ENCODE measurements around the gene C10orf105. TPM values are rescaled to one million over a fixed set of nuclear protein-coding genes. Genes with fewer than 3 reads are reported as not detected.

The C10orf105 gene
- total RNA-seq, 1 experiment from 2014 or later: not detected

GRCh38 chr10:71715860-71716259 is 3.7 kb downstream of the C10orf105 start:
- peaks cover 10% of the 10 kb centered on the region for H3K27me3 Mint-ChIP-seq (ENCODE audit: unreplicated experiment)
- no TSS peak for BruUV-seq (replicated peaks)
- TF ChIP-seq CTCF (IDR thresholded peaks at IDR 0.05; ENCODE audit: unreplicated experiment): no peak
- H3K27ac Mint-ChIP-seq (ENCODE audit: unreplicated experiment): no peak overlapping the region
- H3K36me3 Mint-ChIP-seq (ENCODE audit: insufficient read depth, unreplicated experiment): peaks cover 4% of the 10 kb centered on the region
- CTCF ChIA-PET: no interaction called here
- DNase-seq: no peak
- H3K9me3 Mint-ChIP-seq (ENCODE audit: low read depth, unreplicated experiment): no peaks in the 10 kb centered on the region
- intact Hi-C loops (cut with micrococcal nuclease; ENCODE audit: unreplicated experiment): no loop called here
- peaks cover 18% of the 10 kb centered on the region for H3K4me1 Mint-ChIP-seq (ENCODE audit: low read depth, unreplicated experiment)
- no peak overlapping the region for H3K4me3 Mint-ChIP-seq (ENCODE audit: low read depth, unreplicated experiment)

GRCh38 chr10:71715026-71715425 is 4.6 kb downstream of the C10orf105 start:
- H3K27me3 Mint-ChIP-seq (ENCODE audit: unreplicated experiment): peaks cover 2% of the 10 kb centered on the region
- intact Hi-C loops (cut with micrococcal nuclease; ENCODE audit: unreplicated experiment): no loop called here
- H3K4me3 Mint-ChIP-seq (ENCODE audit: low read depth, unreplicated experiment): no peak overlapping the region
- peaks cover 4% of the 10 kb centered on the region for H3K36me3 Mint-ChIP-seq (ENCODE audit: insufficient read depth, unreplicated experiment)
- no peak overlapping the region for H3K27ac Mint-ChIP-seq (ENCODE audit: unreplicated experiment)
- peaks cover 18% of the 10 kb centered on the region for H3K4me1 Mint-ChIP-seq (ENCODE audit: low read depth, unreplicated experiment)
- CTCF ChIA-PET: no interaction called here
- no peaks in the 10 kb centered on the region for H3K9me3 Mint-ChIP-seq (ENCODE audit: low read depth, unreplicated experiment)
- DNase-seq: no peak
- BruUV-seq (replicated peaks): no TSS peak
- TF ChIP-seq CTCF (IDR thresholded peaks at IDR 0.05; ENCODE audit: unreplicated experiment): no peak

- H3K27me3 Mint-ChIP-seq (ENCODE audit: unreplicated experiment): no peaks in the 10 kb centered on the region
- no TSS peak for BruUV-seq (replicated peaks)
- intact Hi-C loops (cut with micrococcal nuclease; ENCODE audit: unreplicated experiment): no loop called here
Measured at GRCh38 chr10:71714592-71714991, 5.0 kb downstream of the C10orf105 start.

GRCh38 chr10:71714031-71714410 is 5.6 kb downstream of the C10orf105 start:
- intact Hi-C loops (cut with micrococcal nuclease; ENCODE audit: unreplicated experiment): no loop called here
- Mint-ChIP-seq H3K27ac (ENCODE audit: unreplicated experiment) (peak overlapping the region; percentile 70), H3K4me3 (ENCODE audit: low read depth, unreplicated experiment) (no peak overlapping the region), H3K36me3 (ENCODE audit: insufficient read depth, unreplicated experiment) (peaks cover 4% of the 10 kb centered on the region), H3K4me1 (ENCODE audit: low read depth, unreplicated experiment) (peaks cover 18% of the 10 kb centered on the region), H3K27me3 (ENCODE audit: unreplicated experiment) (no peaks in the 10 kb centered on the region), H3K9me3 (ENCODE audit: low read depth, unreplicated experiment) (no peaks in the 10 kb centered on the region)
- CTCF ChIA-PET: interaction anchor here (0.8 to 1.4 kb wide), 3 partner anchors 45 to 371 kb away, joined by 3 to 5 read pairs (median 3); no protein-coding TSS in a partner anchor
- no peak for DNase-seq
- no TSS peak for BruUV-seq (replicated peaks)
- no peak for TF ChIP-seq CTCF (IDR thresholded peaks at IDR 0.05; ENCODE audit: unreplicated experiment)

More at GRCh38 chr10:71714592-71714991, 5.0 kb downstream of the C10orf105 start:
- no peak overlapping the region for H3K27ac Mint-ChIP-seq (ENCODE audit: unreplicated experiment)
- H3K4me3 Mint-ChIP-seq (ENCODE audit: low read depth, unreplicated experiment): no peak overlapping the region
- H3K4me1 Mint-ChIP-seq (ENCODE audit: low read depth, unreplicated experiment): peaks cover 18% of the 10 kb centered on the region
- CTCF ChIA-PET: no interaction called here
- TF ChIP-seq CTCF (IDR thresholded peaks at IDR 0.05; ENCODE audit: unreplicated experiment): no peak
- peaks cover 4% of the 10 kb centered on the region for H3K36me3 Mint-ChIP-seq (ENCODE audit: insufficient read depth, unreplicated experiment)
- H3K9me3 Mint-ChIP-seq (ENCODE audit: low read depth, unreplicated experiment): no peaks in the 10 kb centered on the region
- no peak for DNase-seq

Data from Calu3 (cell line).